Measurements from ENCODE around the gene RPL9. TPM values are rescaled to one million over a fixed set of nuclear protein-coding genes. Genes with fewer than 3 reads are reported as not detected.

The RPL9 gene
- polyA plus RNA-seq, 1 donor (not counting 4 experiments of a cell fraction or from before 2014, with no cell fraction given), result 1,522 TPM

DNA sequence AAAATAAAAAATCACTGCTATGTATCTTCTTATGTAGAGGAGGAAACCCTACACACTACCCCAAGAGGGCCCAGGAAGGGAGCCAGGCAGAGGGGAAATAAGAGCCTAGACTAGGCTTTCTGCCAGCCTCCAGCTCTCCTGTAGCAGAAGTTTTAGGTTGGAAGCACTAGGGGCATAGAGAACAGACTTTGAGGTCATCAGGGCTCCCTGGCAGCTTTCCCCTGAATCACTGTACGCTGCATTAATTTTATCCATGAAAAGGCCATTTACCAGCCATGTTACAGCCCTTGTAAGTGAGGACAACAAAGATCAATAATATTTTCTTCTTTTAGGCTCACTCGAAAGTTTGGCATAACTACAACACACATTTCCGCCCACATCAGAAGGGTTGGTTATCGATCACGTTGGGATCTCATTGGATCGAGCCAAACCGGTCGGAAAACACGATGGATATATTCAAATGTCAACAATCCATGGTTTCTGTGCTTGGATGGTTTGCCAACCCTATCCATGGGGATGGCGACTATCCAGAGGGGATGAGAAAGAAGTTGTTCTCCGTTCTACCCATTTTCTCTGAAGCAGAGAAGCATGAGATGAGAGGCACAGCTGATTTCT, 24.7 kb downstream of the RPL9 start:
- Histone ChIP-seq H3K9ac (ENCODE audit: control insufficient read depth, extremely low read depth, insufficient read depth, low read length) (no peak overlapping the region), H3K9me1 (ENCODE audit: control insufficient read depth, extremely low read depth, insufficient read depth, low read length) (no peaks in the 10 kb centered on the region), H2AFZ (ENCODE audit: control insufficient read depth, low read length) (no peak overlapping the region), H3K36me3 (ENCODE audit: control insufficient read depth in 2 of 2, extremely low read depth in 1 of 2, insufficient read depth in 2 of 2, low read length in 2 of 2) (no peaks in the 10 kb centered on the region), H3K79me2 (ENCODE audit: control insufficient read depth, insufficient read depth, low read length) (no peaks in the 10 kb centered on the region), H4K20me1 (ENCODE audit: control insufficient read depth, extremely low read depth, insufficient read depth, low read length) (no peaks in the 10 kb centered on the region), H3K4me3 (ENCODE audit: control insufficient read depth in 2 of 3, extremely low read depth in 1 of 3, insufficient read depth in 2 of 3, low read depth in 1 of 3, low read length in 3 of 3) (no peak overlapping the region), H3K9me3 (ENCODE audit: control insufficient read depth, low read depth, low read length) (no peaks in the 10 kb centered on the region), H3K4me2 (ENCODE audit: control insufficient read depth, extremely low read depth, insufficient read depth, low read depth, low read length) (no peak overlapping the region), H3K27me3 (ENCODE audit: control insufficient read depth, extremely low read depth, insufficient read depth, low read length) (peaks cover 3% of the 10 kb centered on the region), H3K27ac (ENCODE audit: control insufficient read depth, insufficient read depth, low read length) (no peak overlapping the region), H3K4me1 (ENCODE audit: control insufficient read depth, extremely low read depth, insufficient read depth, low read length) (no peaks in the 10 kb centered on the region)
- FAIRE-seq (no peak), DNase-seq (ENCODE audit: low read depth, low spot score) (no peak)
- dilution Hi-C loops (cut with MboI; ENCODE audit: extremely low pct_ligation_motif_present, low sequenced_read_pairs), result no loop called here
- no peak for TF ChIP-seq EZH2 (IDR thresholded peaks at IDR 0.05; ENCODE audit: low read length)
- TF ChIP-seq, protein P1, sequence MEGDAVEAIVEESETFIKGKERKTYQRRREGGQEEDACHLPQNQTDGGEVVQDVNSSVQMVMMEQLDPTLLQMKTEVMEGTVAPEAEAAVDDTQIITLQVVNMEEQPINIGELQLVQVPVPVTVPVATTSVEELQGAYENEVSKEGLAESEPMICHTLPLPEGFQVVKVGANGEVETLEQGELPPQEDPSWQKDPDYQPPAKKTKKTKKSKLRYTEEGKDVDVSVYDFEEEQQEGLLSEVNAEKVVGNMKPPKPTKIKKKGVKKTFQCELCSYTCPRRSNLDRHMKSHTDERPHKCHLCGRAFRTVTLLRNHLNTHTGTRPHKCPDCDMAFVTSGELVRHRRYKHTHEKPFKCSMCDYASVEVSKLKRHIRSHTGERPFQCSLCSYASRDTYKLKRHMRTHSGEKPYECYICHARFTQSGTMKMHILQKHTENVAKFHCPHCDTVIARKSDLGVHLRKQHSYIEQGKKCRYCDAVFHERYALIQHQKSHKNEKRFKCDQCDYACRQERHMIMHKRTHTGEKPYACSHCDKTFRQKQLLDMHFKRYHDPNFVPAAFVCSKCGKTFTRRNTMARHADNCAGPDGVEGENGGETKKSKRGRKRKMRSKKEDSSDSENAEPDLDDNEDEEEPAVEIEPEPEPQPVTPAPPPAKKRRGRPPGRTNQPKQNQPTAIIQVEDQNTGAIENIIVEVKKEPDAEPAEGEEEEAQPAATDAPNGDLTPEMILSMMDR (optimal IDR thresholded peaks at IDR 0.05 in 1 of 3, IDR thresholded peaks at IDR 0.05 in 1 of 3, conservative IDR thresholded peaks at IDR 0.05 in 1 of 3; ENCODE audit: extremely low read depth in 1 of 3, insufficient read depth in 2 of 3, low read length in 3 of 3), result no peak

DNA sequence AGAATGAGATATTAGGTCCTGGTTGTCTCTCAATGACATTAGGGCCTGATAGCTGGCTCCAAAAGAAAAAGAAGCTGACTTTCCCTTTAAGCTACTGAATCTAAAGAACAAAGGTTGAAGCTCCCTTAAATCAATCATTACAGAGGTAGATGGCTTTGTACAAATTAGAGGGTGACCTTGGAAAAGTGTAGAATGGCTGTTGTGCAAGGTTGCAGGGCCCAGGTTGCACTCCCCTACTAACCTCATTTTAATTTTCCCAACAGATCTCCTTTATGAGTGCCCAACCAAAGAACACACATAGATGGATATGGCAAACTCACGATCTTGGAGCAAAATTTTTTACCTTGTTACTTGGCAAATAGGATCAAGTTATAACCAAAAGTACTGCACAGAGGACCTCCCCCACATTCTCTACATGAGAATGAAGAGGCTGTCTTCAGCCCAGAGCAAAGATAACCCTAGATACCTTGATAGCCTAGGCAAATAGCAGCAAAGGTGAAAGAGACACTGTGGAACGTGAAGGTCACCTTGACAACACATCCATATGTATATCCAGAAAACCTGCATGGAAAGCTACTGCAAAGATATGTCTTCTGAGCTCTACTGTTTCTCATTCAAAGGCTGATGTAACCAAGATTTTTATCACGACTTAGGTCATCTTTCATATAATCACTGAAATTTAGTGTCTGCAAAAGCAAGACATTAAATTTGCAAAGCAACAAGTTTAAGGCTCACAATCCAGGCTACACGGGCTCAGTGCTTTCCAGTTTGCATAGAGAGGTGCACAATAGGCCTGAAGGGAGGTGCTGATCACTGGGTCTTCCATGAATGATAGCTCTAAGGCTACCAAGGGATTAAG, 29.0 kb downstream of the RPL9 start:
- no peak for TF ChIP-seq EZH2 (IDR thresholded peaks at IDR 0.05; ENCODE audit: low read length)
- TF ChIP-seq, protein P1 (optimal IDR thresholded peaks at IDR 0.05 in 1 of 3, IDR thresholded peaks at IDR 0.05 in 1 of 3, conservative IDR thresholded peaks at IDR 0.05 in 1 of 3; ENCODE audit: extremely low read depth in 1 of 3, insufficient read depth in 2 of 3, low read length in 3 of 3), result no peak
- H3K9me1 ChIP-seq (ENCODE audit: control insufficient read depth, extremely low read depth, insufficient read depth, low read length), result no peaks in the 10 kb centered on the region
- H3K27me3 ChIP-seq (ENCODE audit: control insufficient read depth, extremely low read depth, insufficient read depth, low read length), result no peaks in the 10 kb centered on the region
- no peak overlapping the region for H3K27ac ChIP-seq (ENCODE audit: control insufficient read depth, insufficient read depth, low read length)
- H3K4me2 ChIP-seq (ENCODE audit: control insufficient read depth, extremely low read depth, insufficient read depth, low read depth, low read length), result no peak overlapping the region
- no peak overlapping the region for H2AFZ ChIP-seq (ENCODE audit: control insufficient read depth, low read length)
- H3K9ac ChIP-seq (ENCODE audit: control insufficient read depth, extremely low read depth, insufficient read depth, low read length), result no peak overlapping the region
- H4K20me1 ChIP-seq (ENCODE audit: control insufficient read depth, extremely low read depth, insufficient read depth, low read length), result no peaks in the 10 kb centered on the region
- H3K4me3 ChIP-seq (ENCODE audit: control insufficient read depth in 2 of 3, extremely low read depth in 1 of 3, insufficient read depth in 2 of 3, low read depth in 1 of 3, low read length in 3 of 3), result no peak overlapping the region
- no peaks in the 10 kb centered on the region for H3K9me3 ChIP-seq (ENCODE audit: control insufficient read depth, low read depth, low read length)
- H3K4me1 ChIP-seq (ENCODE audit: control insufficient read depth, extremely low read depth, insufficient read depth, low read length), result peaks cover 8% of the 10 kb centered on the region
- FAIRE-seq (no peak), DNase-seq (ENCODE audit: low read depth, low spot score) (no peak)
- H3K79me2 ChIP-seq (ENCODE audit: control insufficient read depth, insufficient read depth, low read length), result no peaks in the 10 kb centered on the region
- no peaks in the 10 kb centered on the region for H3K36me3 ChIP-seq (ENCODE audit: control insufficient read depth in 2 of 2, extremely low read depth in 1 of 2, insufficient read depth in 2 of 2, low read length in 2 of 2)
- dilution Hi-C loops (cut with MboI; ENCODE audit: extremely low pct_ligation_motif_present, low sequenced_read_pairs), result no loop called here
